M059J (cell line): ENCODE data around the gene RD3L. TPM values are rescaled to one million over a fixed set of nuclear protein-coding genes. Genes with fewer than 3 reads are reported as not detected.

Source experiments
- DNase-seq: peaks from one replicate; pipeline ENCODE4 v3.0.0-alpha.2; 2012; ENCODE audit warnings: low read depth
- total RNA-seq: library from RNA; depleted of rRNA; stranded (reverse); fragments of >200 nt; shearing (Covaris generic); gene quantifications from 2 replicates; pipeline ENCODE4 v1.2.3, GENCODE V29; 2014; rRNA removed

Gene RD3L
- not detected in 2 replicates for total RNA-seq

GRCh38 chr14:103941973-103942736 lies at the start of gene RD3L:
RD3L (minus strand) TSS chr14:103942529; CDS start chr14:103941695, 834 bp downstream.
- DNase-seq = no peak

GRCh38 chr14:103989964-103990363 lies 47.6 kb upstream of the RD3L start:
- DNase-seq = no peak

- no peak for DNase-seq
Observed at GRCh38 chr14:103989034-103989433, 46.7 kb upstream of the RD3L start.

GRCh38 chr14:103984196-103984595 lies 41.9 kb upstream of the RD3L start:
- no peak for DNase-seq

GRCh38 chr14:103980623-103981238 lies 38.4 kb upstream of the RD3L start:
- DNase-seq = peak; percentile 14

GRCh38 chr14:103974575-103974974 lies 32.2 kb upstream of the RD3L start:
- no peak for DNase-seq

- DNase-seq = peak; percentile 2
Observed at GRCh38 chr14:103973354-103973753, 31.0 kb upstream of the RD3L start.

- DNase-seq = no peak
Observed at GRCh38 chr14:103969961-103970360, 27.6 kb upstream of the RD3L start.

- DNase-seq = no peak
Observed at GRCh38 chr14:103966631-103967030, 24.3 kb upstream of the RD3L start.

GRCh38 chr14:103961928-103962578 lies 19.7 kb upstream of the RD3L start:
- DNase-seq = no peak

- DNase-seq = no peak
Observed at GRCh38 chr14:103960457-103961055, 18.2 kb upstream of the RD3L start.

GRCh38 chr14:103949131-103949790 lies 6.9 kb upstream of the RD3L start:
- no peak for DNase-seq

- no peak for DNase-seq
Observed at GRCh38 chr14:103948442-103948841, 6.1 kb upstream of the RD3L start.

- DNase-seq = no peak
Observed at GRCh38 chr14:103946975-103947374, 4.6 kb upstream of the RD3L start.

GRCh38 chr14:103943673-103944072 lies 1.3 kb upstream of the RD3L start:
- no peak for DNase-seq

- DNase-seq = no peak
Observed at GRCh38 chr14:103941462-103941861, 867 bp downstream of the RD3L start.

GRCh38 chr14:103935102-103935501 lies 7.2 kb downstream of the RD3L start:
- DNase-seq = no peak

- no peak for DNase-seq
Observed at GRCh38 chr14:103932791-103933490, 9.4 kb downstream of the RD3L start.

- no peak for DNase-seq
Observed at GRCh38 chr14:103931422-103931821, 10.9 kb downstream of the RD3L start.

- peak; percentile 27 for DNase-seq
Observed at GRCh38 chr14:103930051-103930604, 12.2 kb downstream of the RD3L start.
